GM12864 (cell line): ENCODE results near the gene PFKFB4.

ENCODE experiments used
- DNase-seq: peaks from one replicate; pipeline ENCODE4 v3.0.0-alpha.2; 2011; ENCODE audit warnings: low read depth
- H3K4me3 ChIP-seq: 2 replicates; pipeline ENCODE4 v1.5.1; 2011; ENCODE audit warnings: mild to moderate bottlenecking, low read depth, low read length, control low read depth
- TF ChIP-seq, protein P1 (sequence below): IDR thresholded peaks from 2 replicates; pipeline ENCODE4 v1.5.1; 2011; ENCODE audit warnings: low read depth, mild to moderate bottlenecking, moderate library complexity, low read length, control low read depth, inconsistent platforms; ENCODE audit errors: missing control alignments

PFKFB4 gene

DNA sequence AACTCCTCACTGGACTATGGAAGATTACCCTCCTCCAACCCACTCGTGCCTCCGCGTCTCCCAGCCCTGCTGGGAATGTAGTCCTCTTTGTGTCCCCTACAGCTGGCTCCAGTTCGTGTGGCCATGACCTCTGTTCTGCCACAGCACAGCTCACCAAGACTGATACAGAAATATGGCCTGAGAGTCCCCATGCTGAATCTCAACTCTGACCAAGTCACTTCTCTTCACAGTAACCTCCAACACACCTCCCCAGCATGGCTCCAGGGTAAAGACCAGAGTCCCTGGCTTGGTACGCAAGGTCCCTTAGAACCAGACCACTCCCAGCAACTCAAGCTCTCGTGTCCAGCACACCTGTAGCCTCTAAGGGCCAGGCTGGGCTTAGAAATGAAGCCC is 40.8 kb upstream of the PFKFB4 start:
- H3K4me3 ChIP-seq, result no peak overlapping the region
- TF ChIP-seq, protein P1, sequence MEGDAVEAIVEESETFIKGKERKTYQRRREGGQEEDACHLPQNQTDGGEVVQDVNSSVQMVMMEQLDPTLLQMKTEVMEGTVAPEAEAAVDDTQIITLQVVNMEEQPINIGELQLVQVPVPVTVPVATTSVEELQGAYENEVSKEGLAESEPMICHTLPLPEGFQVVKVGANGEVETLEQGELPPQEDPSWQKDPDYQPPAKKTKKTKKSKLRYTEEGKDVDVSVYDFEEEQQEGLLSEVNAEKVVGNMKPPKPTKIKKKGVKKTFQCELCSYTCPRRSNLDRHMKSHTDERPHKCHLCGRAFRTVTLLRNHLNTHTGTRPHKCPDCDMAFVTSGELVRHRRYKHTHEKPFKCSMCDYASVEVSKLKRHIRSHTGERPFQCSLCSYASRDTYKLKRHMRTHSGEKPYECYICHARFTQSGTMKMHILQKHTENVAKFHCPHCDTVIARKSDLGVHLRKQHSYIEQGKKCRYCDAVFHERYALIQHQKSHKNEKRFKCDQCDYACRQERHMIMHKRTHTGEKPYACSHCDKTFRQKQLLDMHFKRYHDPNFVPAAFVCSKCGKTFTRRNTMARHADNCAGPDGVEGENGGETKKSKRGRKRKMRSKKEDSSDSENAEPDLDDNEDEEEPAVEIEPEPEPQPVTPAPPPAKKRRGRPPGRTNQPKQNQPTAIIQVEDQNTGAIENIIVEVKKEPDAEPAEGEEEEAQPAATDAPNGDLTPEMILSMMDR, result no peak
- no peak for DNase-seq

DNA sequence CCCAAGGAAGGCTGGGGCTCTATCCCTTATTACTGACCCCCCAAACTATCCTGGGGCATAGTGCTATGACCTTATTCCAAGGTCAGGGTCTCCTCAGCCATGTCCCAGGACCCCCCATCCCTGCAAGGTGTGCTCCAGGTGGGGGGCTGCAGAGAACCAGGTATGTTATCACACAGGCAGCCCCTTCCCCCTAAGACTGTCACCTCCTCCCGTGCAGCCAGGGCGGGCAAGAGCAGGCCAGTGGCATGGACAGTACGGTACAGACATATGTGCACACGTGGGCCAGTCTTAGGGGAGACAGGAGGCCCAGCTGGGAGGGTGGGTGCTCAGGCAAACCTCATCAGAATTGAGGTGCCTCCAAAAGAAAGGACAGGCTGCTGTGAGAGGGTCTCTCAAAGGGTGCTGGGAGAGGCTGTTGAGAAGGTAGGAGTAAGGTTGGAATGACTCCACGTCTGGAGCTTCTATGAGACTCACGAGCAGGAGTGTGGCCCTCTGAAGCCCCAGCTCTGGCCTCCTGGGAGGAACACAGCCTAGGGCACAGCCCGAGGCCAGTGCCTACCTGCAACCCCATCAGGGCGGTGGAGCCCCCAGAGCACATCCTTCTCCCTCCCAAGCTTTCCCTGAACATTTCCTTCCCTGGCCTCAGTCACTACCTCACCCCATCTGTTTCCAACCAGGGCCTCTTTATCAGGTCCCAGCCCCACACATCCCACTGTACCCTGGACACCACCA is 40.2 kb upstream of the PFKFB4 start:
- TF ChIP-seq, protein P1, result no peak
- no peak overlapping the region for H3K4me3 ChIP-seq
- no peak for DNase-seq

DNA sequence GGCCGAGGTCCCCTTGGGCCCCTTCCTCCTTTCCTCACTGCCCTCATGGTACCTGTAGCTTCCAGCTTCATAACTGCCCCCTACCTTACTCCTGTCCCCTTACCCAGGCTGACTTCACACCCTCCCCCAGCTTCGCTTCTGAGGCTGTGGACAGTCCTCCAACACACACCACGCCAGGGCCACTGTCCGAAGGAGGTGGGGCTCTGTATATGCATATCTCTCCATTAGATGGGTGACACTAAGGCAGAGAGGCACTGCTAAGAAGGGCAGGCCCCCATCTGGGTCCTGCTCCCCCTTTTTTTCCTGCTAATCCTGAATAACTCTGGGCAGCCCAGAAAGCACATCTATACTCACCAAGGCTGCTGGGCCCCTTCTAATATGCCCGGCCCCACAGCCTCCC is 39.6 kb upstream of the PFKFB4 start:
- no peak for DNase-seq
- TF ChIP-seq, protein P1, result no peak
- no peak overlapping the region for H3K4me3 ChIP-seq

DNA sequence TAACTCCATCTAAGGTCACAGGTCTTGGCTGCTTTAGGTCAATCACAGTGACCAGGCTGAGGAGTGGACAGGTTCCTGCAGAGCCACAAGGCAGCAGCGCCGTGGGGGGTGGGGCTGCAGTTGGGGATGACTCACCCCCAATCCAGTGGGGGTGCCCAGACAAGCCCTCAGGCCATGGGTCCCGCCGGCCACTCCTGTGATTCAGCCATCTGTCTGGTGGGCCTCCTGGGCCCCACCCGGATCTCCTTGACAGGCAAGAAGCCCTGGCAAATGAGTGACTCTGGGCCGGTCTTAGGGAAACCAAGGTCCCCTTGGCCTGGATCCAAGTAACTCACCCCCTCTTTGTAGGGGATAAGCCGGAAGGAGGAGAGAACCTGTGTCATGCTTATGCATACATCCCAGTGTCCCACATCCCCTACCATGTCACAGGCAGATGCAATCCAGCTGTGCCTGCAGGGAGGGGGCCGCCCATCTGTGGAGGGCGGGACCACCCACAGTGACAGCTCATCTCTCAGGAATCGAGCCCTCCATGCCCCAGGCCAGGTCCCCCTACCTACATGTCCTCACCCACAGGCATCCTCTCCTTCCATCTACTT is 39.0 kb upstream of the PFKFB4 start:
- H3K4me3 ChIP-seq, result no peak overlapping the region
- DNase-seq, result no peak
- TF ChIP-seq, protein P1, result no peak

DNA sequence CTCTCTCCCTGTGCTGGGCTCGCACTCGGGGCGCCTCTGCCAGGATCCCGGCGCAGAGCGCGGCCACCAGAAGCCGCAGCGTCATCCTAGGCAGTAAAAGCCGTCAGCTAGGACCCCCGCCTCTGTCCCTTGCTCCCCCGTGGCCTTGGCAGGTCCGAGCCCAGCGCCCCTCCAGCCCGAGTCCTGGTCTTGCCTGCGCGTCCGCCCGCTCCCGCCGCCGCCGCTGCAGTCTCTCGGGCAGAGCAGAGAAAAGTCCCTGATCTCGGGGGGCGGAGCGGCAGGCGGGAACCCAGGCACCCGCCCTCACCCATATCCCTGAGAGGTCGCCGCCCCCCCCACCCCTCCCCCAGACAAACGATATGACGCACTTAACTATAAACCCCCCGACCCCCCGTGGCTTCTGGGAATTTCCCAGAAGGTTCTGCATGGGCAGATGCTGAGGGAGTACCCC is 38.5 kb upstream of the PFKFB4 start, which contains the start of gene COL7A1:
COL7A1 (minus strand) TSS at position 255 of the 451 bp plus-strand sequence; CDS start at position 85, 170 bp downstream.
- TF ChIP-seq, protein P1, result no peak
- DNase-seq, result no peak
- H3K4me3 ChIP-seq, result no peak within 1 kb of the TSS

DNA sequence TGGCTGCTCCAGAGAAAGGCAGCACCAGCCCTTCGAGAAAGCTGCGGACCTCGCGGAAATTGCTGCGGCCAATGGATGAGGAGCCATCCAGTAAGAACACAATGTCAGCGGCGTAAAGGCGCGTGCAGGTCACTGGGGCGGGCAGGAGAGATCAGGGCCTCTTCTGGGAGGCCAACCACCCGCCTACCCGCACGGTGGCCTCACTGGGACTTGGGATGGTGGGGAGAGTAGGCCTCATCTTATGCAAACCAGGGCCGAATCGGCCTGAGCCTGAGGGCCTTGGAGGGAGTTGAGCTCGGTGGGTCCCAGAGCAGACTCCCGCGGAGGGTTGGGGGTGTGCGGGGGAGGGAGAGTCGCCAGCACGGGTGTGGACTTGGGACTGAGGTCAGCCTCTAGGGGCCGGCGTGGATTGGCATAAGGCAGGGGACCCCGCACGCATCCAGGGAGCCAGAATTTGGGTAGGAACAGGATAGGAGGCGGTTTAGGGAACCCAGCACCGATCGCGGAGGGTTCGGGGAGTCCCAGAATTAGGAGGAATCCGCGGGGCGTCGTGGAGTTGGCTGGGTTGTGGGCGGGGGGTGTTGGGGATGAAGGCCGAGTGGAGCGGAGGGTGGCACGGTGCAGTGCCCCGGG is 37.9 kb upstream of the PFKFB4 start:
- TF ChIP-seq, protein P1, result no peak
- H3K4me3 ChIP-seq, result no peak overlapping the region
- no peak for DNase-seq
